Measurements from ENCODE around the gene ADAM30. TPM values are rescaled to one million over a fixed set of nuclear protein-coding genes. Genes with fewer than 3 reads are reported as not detected.

ADAM30 gene
- total RNA-seq: not detected in 2 replicates
- polyA plus RNA-seq: not detected in 2 replicates
- polyA plus RNA-seq (2012): not detected in 2 replicates
- not detected in 2 replicates for polyA minus RNA-seq (ENCODE audit: low replicate concordance)

DNA sequence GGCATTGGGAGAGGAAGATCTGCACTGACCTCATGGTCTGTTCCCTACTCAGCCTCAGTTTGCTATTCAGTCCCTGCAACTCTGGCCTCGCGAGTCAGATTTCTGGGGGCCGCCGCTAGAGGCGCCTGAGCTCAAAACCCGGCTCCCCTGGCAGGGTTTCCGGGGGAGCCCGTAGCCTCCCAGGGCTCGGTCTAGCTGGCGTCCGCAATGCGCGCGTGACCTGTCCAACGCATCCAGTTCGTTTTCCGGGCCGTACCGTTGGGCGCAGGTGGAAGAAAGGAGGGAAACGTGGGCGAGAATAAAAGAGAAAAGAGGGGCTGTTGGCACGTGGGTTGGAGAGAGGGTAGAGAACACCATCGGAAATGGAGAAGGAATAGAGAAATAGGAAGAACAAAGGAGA, at the start of gene ADAM30:
ADAM30 (minus strand) TSS at position 213 of the 400 bp plus-strand sequence; CDS start at position 34, 179 bp downstream.
- no peaks in the 10 kb centered on the region for H3K4me1 ChIP-seq (ENCODE audit: control insufficient read depth, extremely low read depth, insufficient read depth, low read length)
- H3K9me3 ChIP-seq (ENCODE audit: control insufficient read depth, insufficient read depth, low read depth, low read length): no peaks in the 10 kb centered on the region
- no peak within 1 kb of the TSS for H2AFZ ChIP-seq (ENCODE audit: low read length)
- no peaks in the 10 kb centered on the region for H4K20me1 ChIP-seq (ENCODE audit: control insufficient read depth, extremely low read depth, insufficient read depth, low read length)
- H3K27me3 ChIP-seq (ENCODE audit: control insufficient read depth, insufficient read depth, low read length): no peaks in the 10 kb centered on the region
- H3K4me2 ChIP-seq (ENCODE audit: extremely low read depth, insufficient read depth, low read length): no peak within 1 kb of the TSS
- H3K4me3 ChIP-seq (replicated peaks in 1 of 4; ENCODE audit: control extremely low read depth in 1 of 4, insufficient read depth in 1 of 4, low read depth in 3 of 4, low read length in 4 of 4): no peak within 1 kb of the TSS
- H3K79me2 ChIP-seq (ENCODE audit: control insufficient read depth, insufficient read depth, low read length): no peaks in the 10 kb centered on the region
- H3K36me3 ChIP-seq (ENCODE audit: control insufficient read depth, insufficient read depth, low read length): no peaks in the 10 kb centered on the region
- TF ChIP-seq EZH2 (IDR thresholded peaks at IDR 0.05; ENCODE audit: low read length, missing control alignments): no peak
- TF ChIP-seq, protein P1, sequence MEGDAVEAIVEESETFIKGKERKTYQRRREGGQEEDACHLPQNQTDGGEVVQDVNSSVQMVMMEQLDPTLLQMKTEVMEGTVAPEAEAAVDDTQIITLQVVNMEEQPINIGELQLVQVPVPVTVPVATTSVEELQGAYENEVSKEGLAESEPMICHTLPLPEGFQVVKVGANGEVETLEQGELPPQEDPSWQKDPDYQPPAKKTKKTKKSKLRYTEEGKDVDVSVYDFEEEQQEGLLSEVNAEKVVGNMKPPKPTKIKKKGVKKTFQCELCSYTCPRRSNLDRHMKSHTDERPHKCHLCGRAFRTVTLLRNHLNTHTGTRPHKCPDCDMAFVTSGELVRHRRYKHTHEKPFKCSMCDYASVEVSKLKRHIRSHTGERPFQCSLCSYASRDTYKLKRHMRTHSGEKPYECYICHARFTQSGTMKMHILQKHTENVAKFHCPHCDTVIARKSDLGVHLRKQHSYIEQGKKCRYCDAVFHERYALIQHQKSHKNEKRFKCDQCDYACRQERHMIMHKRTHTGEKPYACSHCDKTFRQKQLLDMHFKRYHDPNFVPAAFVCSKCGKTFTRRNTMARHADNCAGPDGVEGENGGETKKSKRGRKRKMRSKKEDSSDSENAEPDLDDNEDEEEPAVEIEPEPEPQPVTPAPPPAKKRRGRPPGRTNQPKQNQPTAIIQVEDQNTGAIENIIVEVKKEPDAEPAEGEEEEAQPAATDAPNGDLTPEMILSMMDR (conservative IDR thresholded peaks at IDR 0.05 in 1 of 2, IDR thresholded peaks at IDR 0.05 in 1 of 2; ENCODE audit: low read depth in 1 of 2, low read length in 2 of 2): no peak
- no peak within 1 kb of the TSS for H3K9ac ChIP-seq (ENCODE audit: insufficient read depth, low read length)
- no peak for DNase-seq (ENCODE audit: low read depth in 2 of 2)
- H3K27ac ChIP-seq (ENCODE audit: insufficient read depth, low read length): no peak within 1 kb of the TSS

DNA sequence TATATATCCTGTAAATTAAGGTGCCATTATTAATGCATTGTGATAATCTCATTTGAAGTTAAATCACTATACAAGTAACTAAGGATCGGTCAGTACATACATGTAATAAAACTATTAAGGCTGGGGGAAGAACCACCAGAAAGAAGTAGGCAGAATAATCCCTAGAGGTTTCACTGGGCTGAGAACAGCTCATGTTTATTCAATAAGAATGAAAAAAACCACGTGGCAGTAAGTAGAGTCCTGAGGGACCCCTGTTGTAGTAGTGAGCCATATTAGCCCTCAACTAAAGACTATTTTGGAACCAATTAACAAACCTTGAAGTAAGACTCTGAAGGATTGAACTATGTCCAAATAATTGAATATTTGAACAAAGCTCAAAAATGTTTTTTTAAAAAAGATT, 46.9 kb upstream of the ADAM30 start:
- Histone ChIP-seq H4K20me1 (ENCODE audit: control insufficient read depth, extremely low read depth, insufficient read depth, low read length) (no peaks in the 10 kb centered on the region), H3K27me3 (ENCODE audit: control insufficient read depth, insufficient read depth, low read length) (no peaks in the 10 kb centered on the region), H2AFZ (ENCODE audit: low read length) (no peak overlapping the region), H3K9ac (ENCODE audit: insufficient read depth, low read length) (no peak overlapping the region), H3K79me2 (ENCODE audit: control insufficient read depth, insufficient read depth, low read length) (peaks cover 3% of the 10 kb centered on the region), H3K4me3 (replicated peaks in 1 of 4; ENCODE audit: control extremely low read depth in 1 of 4, insufficient read depth in 1 of 4, low read depth in 3 of 4, low read length in 4 of 4) (no peak overlapping the region), H3K4me2 (ENCODE audit: extremely low read depth, insufficient read depth, low read length) (no peak overlapping the region), H3K36me3 (ENCODE audit: control insufficient read depth, insufficient read depth, low read length) (peaks cover 2% of the 10 kb centered on the region), H3K9me3 (ENCODE audit: control insufficient read depth, insufficient read depth, low read depth, low read length) (no peaks in the 10 kb centered on the region), H3K27ac (ENCODE audit: insufficient read depth, low read length) (no peak overlapping the region), H3K4me1 (ENCODE audit: control insufficient read depth, extremely low read depth, insufficient read depth, low read length) (peaks cover 12% of the 10 kb centered on the region)
- DNase-seq (ENCODE audit: low read depth in 2 of 2): no peak
- TF ChIP-seq EZH2 (IDR thresholded peaks at IDR 0.05; ENCODE audit: low read length, missing control alignments): no peak
- TF ChIP-seq, protein P1 (conservative IDR thresholded peaks at IDR 0.05 in 1 of 2, IDR thresholded peaks at IDR 0.05 in 1 of 2; ENCODE audit: low read depth in 1 of 2, low read length in 2 of 2): no peak

DNA sequence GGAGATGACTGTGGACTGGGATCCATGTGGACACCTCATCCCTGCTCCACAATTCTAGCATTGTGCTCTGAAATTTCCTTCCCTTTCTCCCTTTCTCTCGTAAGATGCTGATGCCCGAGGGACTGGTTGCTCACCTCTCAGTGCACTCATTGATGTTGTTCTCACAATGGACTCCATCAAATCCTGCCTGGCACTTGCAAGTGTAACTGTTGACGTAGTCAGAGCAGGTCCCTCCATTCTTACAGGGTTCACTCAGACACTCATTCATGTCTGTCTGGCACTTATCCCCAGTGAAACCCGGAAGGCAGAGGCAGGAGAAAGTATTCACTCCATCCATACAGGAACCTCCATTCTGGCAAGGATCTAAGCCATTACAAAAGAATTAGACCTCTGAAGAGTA, 45.1 kb upstream of the ADAM30 start:
- H3K9me3 ChIP-seq (ENCODE audit: control insufficient read depth, insufficient read depth, low read depth, low read length): no peaks in the 10 kb centered on the region
- no peak overlapping the region for H3K4me2 ChIP-seq (ENCODE audit: extremely low read depth, insufficient read depth, low read length)
- H3K27me3 ChIP-seq (ENCODE audit: control insufficient read depth, insufficient read depth, low read length): no peaks in the 10 kb centered on the region
- no peaks in the 10 kb centered on the region for H4K20me1 ChIP-seq (ENCODE audit: control insufficient read depth, extremely low read depth, insufficient read depth, low read length)
- H3K9ac ChIP-seq (ENCODE audit: insufficient read depth, low read length): no peak overlapping the region
- H3K79me2 ChIP-seq (ENCODE audit: control insufficient read depth, insufficient read depth, low read length): peaks cover 3% of the 10 kb centered on the region
- no peak for DNase-seq (ENCODE audit: low read depth in 2 of 2)
- TF ChIP-seq EZH2 (IDR thresholded peaks at IDR 0.05; ENCODE audit: low read length, missing control alignments): no peak
- TF ChIP-seq, protein P1 (conservative IDR thresholded peaks at IDR 0.05 in 1 of 2, IDR thresholded peaks at IDR 0.05 in 1 of 2; ENCODE audit: low read depth in 1 of 2, low read length in 2 of 2): no peak
- H3K36me3 ChIP-seq (ENCODE audit: control insufficient read depth, insufficient read depth, low read length): peaks cover 9% of the 10 kb centered on the region
- H3K27ac ChIP-seq (ENCODE audit: insufficient read depth, low read length): no peak overlapping the region
- no peak overlapping the region for H2AFZ ChIP-seq (ENCODE audit: low read length)
- H3K4me1 ChIP-seq (ENCODE audit: control insufficient read depth, extremely low read depth, insufficient read depth, low read length): peaks cover 5% of the 10 kb centered on the region
- no peak overlapping the region for H3K4me3 ChIP-seq (replicated peaks in 1 of 4; ENCODE audit: control extremely low read depth in 1 of 4, insufficient read depth in 1 of 4, low read depth in 3 of 4, low read length in 4 of 4)
